ENCODE measurements around the gene ATXN7L2.

The ATXN7L2 gene

DNA sequence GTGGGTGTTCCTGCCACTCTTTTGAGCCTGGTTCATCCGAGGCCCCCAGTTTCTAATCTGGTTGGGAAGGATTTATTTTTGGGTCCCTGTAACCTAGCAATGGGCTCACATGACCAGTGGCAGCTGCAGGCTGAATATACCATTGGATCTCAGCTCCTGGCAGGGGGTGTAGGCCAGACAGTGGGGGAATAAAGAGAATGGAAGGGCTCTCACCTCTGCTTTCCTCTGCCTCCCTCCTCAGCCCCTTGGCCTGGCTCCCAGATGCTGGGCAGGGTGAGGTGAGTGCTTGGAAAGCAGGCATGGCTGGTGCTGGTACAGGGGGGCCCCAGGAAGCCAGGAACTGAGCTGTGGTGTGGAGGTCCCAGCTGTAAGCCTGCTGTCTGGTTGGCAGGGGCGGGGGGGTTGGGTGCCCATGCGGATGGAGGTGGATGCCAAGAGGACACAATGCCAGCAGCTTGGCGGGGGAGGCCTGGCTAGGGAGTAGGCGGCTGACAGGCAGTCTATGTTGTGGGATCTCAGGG lies 52.3 kb downstream of the ATXN7L2 start:
- TF ChIP-seq, protein P1, sequence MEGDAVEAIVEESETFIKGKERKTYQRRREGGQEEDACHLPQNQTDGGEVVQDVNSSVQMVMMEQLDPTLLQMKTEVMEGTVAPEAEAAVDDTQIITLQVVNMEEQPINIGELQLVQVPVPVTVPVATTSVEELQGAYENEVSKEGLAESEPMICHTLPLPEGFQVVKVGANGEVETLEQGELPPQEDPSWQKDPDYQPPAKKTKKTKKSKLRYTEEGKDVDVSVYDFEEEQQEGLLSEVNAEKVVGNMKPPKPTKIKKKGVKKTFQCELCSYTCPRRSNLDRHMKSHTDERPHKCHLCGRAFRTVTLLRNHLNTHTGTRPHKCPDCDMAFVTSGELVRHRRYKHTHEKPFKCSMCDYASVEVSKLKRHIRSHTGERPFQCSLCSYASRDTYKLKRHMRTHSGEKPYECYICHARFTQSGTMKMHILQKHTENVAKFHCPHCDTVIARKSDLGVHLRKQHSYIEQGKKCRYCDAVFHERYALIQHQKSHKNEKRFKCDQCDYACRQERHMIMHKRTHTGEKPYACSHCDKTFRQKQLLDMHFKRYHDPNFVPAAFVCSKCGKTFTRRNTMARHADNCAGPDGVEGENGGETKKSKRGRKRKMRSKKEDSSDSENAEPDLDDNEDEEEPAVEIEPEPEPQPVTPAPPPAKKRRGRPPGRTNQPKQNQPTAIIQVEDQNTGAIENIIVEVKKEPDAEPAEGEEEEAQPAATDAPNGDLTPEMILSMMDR (IDR thresholded peaks at IDR 0.05; ENCODE audit: borderline replicate concordance, insufficient read depth, low read depth, low read length), result no peak
- no peak overlapping the region for H3K4me3 ChIP-seq (ENCODE audit: low read depth, low read length)

- TF ChIP-seq, protein P1 (IDR thresholded peaks at IDR 0.05; ENCODE audit: borderline replicate concordance, insufficient read depth, low read depth, low read length), result no peak
- H3K4me3 ChIP-seq (ENCODE audit: low read depth, low read length), result no peak overlapping the region
These were observed 53.9 kb downstream of the ATXN7L2 start for GRCh38 chr1:109537450-109538178.

GRCh38 chr1:109538827-109539555 lies 55.3 kb downstream of the ATXN7L2 start:
- no peak overlapping the region for H3K4me3 ChIP-seq (ENCODE audit: low read depth, low read length)
- TF ChIP-seq, protein P1 (IDR thresholded peaks at IDR 0.05; ENCODE audit: borderline replicate concordance, insufficient read depth, low read depth, low read length), result no peak

GRCh38 chr1:109539676-109540075 lies 56.0 kb downstream of the ATXN7L2 start, which contains the start of gene GPR61:
Gene GPR61 (plus strand): TSS chr1:109539872. CDS start chr1:109543023, 3,151 bp downstream.
- TF ChIP-seq, protein P1 (IDR thresholded peaks at IDR 0.05; ENCODE audit: borderline replicate concordance, insufficient read depth, low read depth, low read length), result no peak
- no peak within 1 kb of the TSS for H3K4me3 ChIP-seq (ENCODE audit: low read depth, low read length)

DNA sequence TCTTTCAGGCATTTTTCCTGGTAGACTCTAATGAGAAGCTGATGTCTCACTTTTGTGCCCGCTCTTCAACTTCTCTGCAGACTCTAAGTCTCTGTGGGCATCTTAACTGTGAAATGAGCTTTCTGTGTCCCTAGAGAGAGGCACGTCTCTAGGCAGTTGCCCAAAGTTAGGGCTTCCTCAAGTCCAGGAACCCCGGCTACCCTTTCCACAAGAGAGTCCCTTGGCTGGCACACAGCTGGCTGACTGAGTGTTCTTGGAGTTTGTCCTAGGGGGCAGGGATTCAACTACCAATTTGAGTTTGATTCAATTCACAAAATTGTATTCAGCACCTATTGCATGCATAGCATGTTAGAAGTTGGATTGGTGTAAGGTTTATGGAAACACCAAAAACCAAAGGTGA lies 57.4 kb downstream of the ATXN7L2 start:
- TF ChIP-seq, protein P1 (IDR thresholded peaks at IDR 0.05; ENCODE audit: borderline replicate concordance, insufficient read depth, low read depth, low read length), result no peak
- no peak overlapping the region for H3K4me3 ChIP-seq (ENCODE audit: low read depth, low read length)
